Measurements from ENCODE around the gene SH3BGR. TPM values are rescaled to one million over a fixed set of nuclear protein-coding genes. Genes with fewer than 3 reads are reported as not detected.

Gene SH3BGR
- total and polyA plus RNA-seq, 2 donors (not counting 1 experiment from before 2014, with no cell fraction given) = 1.8 to 6.8 TPM

- Histone ChIP-seq H3K4me2 (ENCODE audit: extremely low read depth, insufficient read depth, low read length) (no peak overlapping the region), H3K27ac (ENCODE audit: insufficient read depth, low read length) (no peak overlapping the region), H3K9ac (ENCODE audit: insufficient read depth, low read length) (no peak overlapping the region), H4K20me1 (ENCODE audit: control insufficient read depth, extremely low read depth, insufficient read depth, low read length) (no peaks in the 10 kb centered on the region), H3K4me1 (ENCODE audit: control insufficient read depth, extremely low read depth, insufficient read depth, low read length) (no peaks in the 10 kb centered on the region), H2AFZ (ENCODE audit: low read length) (no peak overlapping the region), H3K36me3 (ENCODE audit: control insufficient read depth, insufficient read depth, low read length) (no peaks in the 10 kb centered on the region), H3K9me3 (ENCODE audit: control insufficient read depth, insufficient read depth, low read depth, low read length) (no peaks in the 10 kb centered on the region), H3K4me3 (replicated peaks in 1 of 4; ENCODE audit: control extremely low read depth in 1 of 4, insufficient read depth in 1 of 4, low read depth in 3 of 4, low read length in 4 of 4) (no peak overlapping the region), H3K79me2 (ENCODE audit: control insufficient read depth, insufficient read depth, low read length) (no peaks in the 10 kb centered on the region), H3K27me3 (ENCODE audit: control insufficient read depth, insufficient read depth, low read length) (no peaks in the 10 kb centered on the region)
- TF ChIP-seq, protein P1, sequence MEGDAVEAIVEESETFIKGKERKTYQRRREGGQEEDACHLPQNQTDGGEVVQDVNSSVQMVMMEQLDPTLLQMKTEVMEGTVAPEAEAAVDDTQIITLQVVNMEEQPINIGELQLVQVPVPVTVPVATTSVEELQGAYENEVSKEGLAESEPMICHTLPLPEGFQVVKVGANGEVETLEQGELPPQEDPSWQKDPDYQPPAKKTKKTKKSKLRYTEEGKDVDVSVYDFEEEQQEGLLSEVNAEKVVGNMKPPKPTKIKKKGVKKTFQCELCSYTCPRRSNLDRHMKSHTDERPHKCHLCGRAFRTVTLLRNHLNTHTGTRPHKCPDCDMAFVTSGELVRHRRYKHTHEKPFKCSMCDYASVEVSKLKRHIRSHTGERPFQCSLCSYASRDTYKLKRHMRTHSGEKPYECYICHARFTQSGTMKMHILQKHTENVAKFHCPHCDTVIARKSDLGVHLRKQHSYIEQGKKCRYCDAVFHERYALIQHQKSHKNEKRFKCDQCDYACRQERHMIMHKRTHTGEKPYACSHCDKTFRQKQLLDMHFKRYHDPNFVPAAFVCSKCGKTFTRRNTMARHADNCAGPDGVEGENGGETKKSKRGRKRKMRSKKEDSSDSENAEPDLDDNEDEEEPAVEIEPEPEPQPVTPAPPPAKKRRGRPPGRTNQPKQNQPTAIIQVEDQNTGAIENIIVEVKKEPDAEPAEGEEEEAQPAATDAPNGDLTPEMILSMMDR (conservative IDR thresholded peaks at IDR 0.05 in 1 of 2, IDR thresholded peaks at IDR 0.05 in 1 of 2; ENCODE audit: low read depth in 1 of 2, low read length in 2 of 2) = no peak
- no peak for TF ChIP-seq EZH2 (IDR thresholded peaks at IDR 0.05; ENCODE audit: low read length, missing control alignments)
- no peak for DNase-seq (ENCODE audit: low read depth in 2 of 2)
Measured at GRCh38 chr21:39529026-39529425, 77.3 kb downstream of the SH3BGR start.

GRCh38 chr21:39531064-39531463 lies 79.3 kb downstream of the SH3BGR start:
- TF ChIP-seq, protein P1 (conservative IDR thresholded peaks at IDR 0.05 in 1 of 2, IDR thresholded peaks at IDR 0.05 in 1 of 2; ENCODE audit: low read depth in 1 of 2, low read length in 2 of 2) = no peak
- no peak for TF ChIP-seq EZH2 (IDR thresholded peaks at IDR 0.05; ENCODE audit: low read length, missing control alignments)
- no peak overlapping the region for H2AFZ ChIP-seq (ENCODE audit: low read length)
- H4K20me1 ChIP-seq (ENCODE audit: control insufficient read depth, extremely low read depth, insufficient read depth, low read length) = no peaks in the 10 kb centered on the region
- no peak for DNase-seq (ENCODE audit: low read depth in 2 of 2)
- no peak overlapping the region for H3K4me3 ChIP-seq (replicated peaks in 1 of 4; ENCODE audit: control extremely low read depth in 1 of 4, insufficient read depth in 1 of 4, low read depth in 3 of 4, low read length in 4 of 4)
- no peaks in the 10 kb centered on the region for H3K36me3 ChIP-seq (ENCODE audit: control insufficient read depth, insufficient read depth, low read length)
- H3K9me3 ChIP-seq (ENCODE audit: control insufficient read depth, insufficient read depth, low read depth, low read length) = no peaks in the 10 kb centered on the region
- H3K4me1 ChIP-seq (ENCODE audit: control insufficient read depth, extremely low read depth, insufficient read depth, low read length) = no peaks in the 10 kb centered on the region
- H3K79me2 ChIP-seq (ENCODE audit: control insufficient read depth, insufficient read depth, low read length) = no peaks in the 10 kb centered on the region
- H3K27ac ChIP-seq (ENCODE audit: insufficient read depth, low read length) = no peak overlapping the region
- H3K9ac ChIP-seq (ENCODE audit: insufficient read depth, low read length) = no peak overlapping the region
- H3K4me2 ChIP-seq (ENCODE audit: extremely low read depth, insufficient read depth, low read length) = no peak overlapping the region
- no peaks in the 10 kb centered on the region for H3K27me3 ChIP-seq (ENCODE audit: control insufficient read depth, insufficient read depth, low read length)

GRCh38 chr21:39531840-39532239 lies 80.1 kb downstream of the SH3BGR start:
- no peaks in the 10 kb centered on the region for H3K36me3 ChIP-seq (ENCODE audit: control insufficient read depth, insufficient read depth, low read length)
- H3K79me2 ChIP-seq (ENCODE audit: control insufficient read depth, insufficient read depth, low read length) = no peaks in the 10 kb centered on the region
- no peak overlapping the region for H3K4me3 ChIP-seq (replicated peaks in 1 of 4; ENCODE audit: control extremely low read depth in 1 of 4, insufficient read depth in 1 of 4, low read depth in 3 of 4, low read length in 4 of 4)
- H3K9ac ChIP-seq (ENCODE audit: insufficient read depth, low read length) = no peak overlapping the region
- TF ChIP-seq, protein P1 (conservative IDR thresholded peaks at IDR 0.05 in 1 of 2, IDR thresholded peaks at IDR 0.05 in 1 of 2; ENCODE audit: low read depth in 1 of 2, low read length in 2 of 2) = no peak
- no peak for TF ChIP-seq EZH2 (IDR thresholded peaks at IDR 0.05; ENCODE audit: low read length, missing control alignments)
- H2AFZ ChIP-seq (ENCODE audit: low read length) = no peak overlapping the region
- no peaks in the 10 kb centered on the region for H4K20me1 ChIP-seq (ENCODE audit: control insufficient read depth, extremely low read depth, insufficient read depth, low read length)
- no peak overlapping the region for H3K27ac ChIP-seq (ENCODE audit: insufficient read depth, low read length)
- H3K9me3 ChIP-seq (ENCODE audit: control insufficient read depth, insufficient read depth, low read depth, low read length) = no peaks in the 10 kb centered on the region
- H3K4me2 ChIP-seq (ENCODE audit: extremely low read depth, insufficient read depth, low read length) = no peak overlapping the region
- H3K27me3 ChIP-seq (ENCODE audit: control insufficient read depth, insufficient read depth, low read length) = no peaks in the 10 kb centered on the region
- no peaks in the 10 kb centered on the region for H3K4me1 ChIP-seq (ENCODE audit: control insufficient read depth, extremely low read depth, insufficient read depth, low read length)
- no peak for DNase-seq (ENCODE audit: low read depth in 2 of 2)

Data from fibroblast of lung (primary cell).